Keratinocyte (primary cell): ENCODE results near the gene KCNN3. TPM values are rescaled to one million over a fixed set of nuclear protein-coding genes. Genes with fewer than 3 reads are reported as not detected.

ENCODE experiments used
- DNase-seq: peaks from one replicate; pipeline ENCODE4 v3.0.0-alpha.2; 2011; ENCODE audit warnings: low read depth, missing footprints, low spot score
- FAIRE-seq: peaks from 2 replicates; lab custom pipeline; 2011; peaks lifted over from hg19 to GRCh38; lab: Jason Lieb, UNC
- H2AFZ ChIP-seq: 2 replicates; pipeline ENCODE4 v1.6.0; 2012; ENCODE audit warnings: low read length, control low read depth, inconsistent platforms; ENCODE audit not compliant: control insufficient read depth
- H3K27ac ChIP-seq: 2 replicates; pipeline ENCODE4 v1.5.1; 2011; ENCODE audit warnings: low read length; ENCODE audit not compliant: control insufficient read depth, insufficient read depth
- H3K27me3 ChIP-seq: 3 replicates; pipeline ENCODE4 v1.6.0; 2011; ENCODE audit warnings: low read length; ENCODE audit not compliant: control insufficient read depth, insufficient read depth; ENCODE audit errors: extremely low read depth
- H3K36me3 ChIP-seq, 2 experiments: 2 replicates in 1 of 2; 3 replicates in 1 of 2; pipeline ENCODE4 v1.5.1; 2011; ENCODE audit warnings: low read length in 2 of 2, mild to moderate bottlenecking in 1 of 2; ENCODE audit not compliant: control insufficient read depth in 2 of 2, insufficient read depth in 2 of 2; ENCODE audit errors: extremely low read depth in 1 of 2
- H3K4me1 ChIP-seq: 3 replicates; pipeline ENCODE4 v1.5.1; 2011; ENCODE audit warnings: low read length; ENCODE audit not compliant: control insufficient read depth, insufficient read depth; ENCODE audit errors: extremely low read depth
- H3K4me2 ChIP-seq: 3 replicates; pipeline ENCODE4 v1.6.0; 2011; ENCODE audit warnings: low read depth, low read length; ENCODE audit not compliant: control insufficient read depth, insufficient read depth; ENCODE audit errors: extremely low read depth
- H3K4me3 ChIP-seq, 3 experiments: fragments of 200-600 bp in 1 of 3; sonication (generic) in 1 of 3; 2 replicates in 2 of 3; 3 replicates in 1 of 3; pipeline ENCODE4 v1.5.1; 2011 to 2016; ENCODE audit warnings: low read length in 3 of 3, mild to moderate bottlenecking in 3 of 3, control low read depth in 2 of 3, inconsistent platforms in 1 of 3, low read depth in 1 of 3, mixed read lengths in 1 of 3, mixed run types in 1 of 3, moderate library complexity in 1 of 3; ENCODE audit not compliant: control insufficient read depth in 2 of 3, insufficient read depth in 2 of 3; ENCODE audit errors: extremely low read depth in 1 of 3
- H3K79me2 ChIP-seq: 2 replicates; pipeline ENCODE4 v1.6.0; 2012; ENCODE audit warnings: low read length; ENCODE audit not compliant: control insufficient read depth, insufficient read depth
- H3K9ac ChIP-seq: 3 replicates; pipeline ENCODE4 v1.6.0; 2011; ENCODE audit warnings: low read length; ENCODE audit not compliant: control insufficient read depth, insufficient read depth; ENCODE audit errors: extremely low read depth
- H3K9me1 ChIP-seq: 3 replicates; pipeline ENCODE4 v1.6.0; 2011; ENCODE audit warnings: low read length; ENCODE audit not compliant: control insufficient read depth, insufficient read depth; ENCODE audit errors: extremely low read depth
- H3K9me3 ChIP-seq: 2 replicates; pipeline ENCODE4 v1.5.1; 2012; ENCODE audit warnings: low read depth, low read length; ENCODE audit not compliant: control insufficient read depth
- H4K20me1 ChIP-seq: 3 replicates; pipeline ENCODE4 v1.6.0; 2011; ENCODE audit warnings: low read length; ENCODE audit not compliant: control insufficient read depth, insufficient read depth; ENCODE audit errors: extremely low read depth
- EZH2 ChIP-seq: IDR thresholded peaks from one replicate; pipeline ENCODE4 v1.6.1; 2012; ENCODE audit warnings: inconsistent platforms, mild to moderate bottlenecking, low read length, moderate library complexity
- dilution Hi-C: fragments of 300-500 bp; cut with MboI; formaldehyde crosslinking; loops from one replicate; pipeline ENCODE4 v1.7.0; 2020; ENCODE audit warnings: low sequenced_read_pairs; ENCODE audit not compliant: extremely low pct_ligation_motif_present
- polyA plus RNA-seq, 5 experiments: library from polyadenylated mRNA; depleted of rRNA in 3 of 5; stranded (reverse) in 3 of 5; stranded (forward) in 1 of 5; unstranded in 1 of 5; fragments of >200 nt; gene quantifications; 1 replicate in 1 of 5; 2 replicates in 3 of 5; 3 replicates in 1 of 5; pipeline versions ENCODE4 v1.2.1 to v1.2.3, GENCODE V29; 2011 to 2012; ENCODE audit warnings: missing spikeins in 2 of 5, low read depth in 1 of 5, low replicate concordance in 1 of 5
- TF ChIP-seq, protein P1 (sequence below), 3 experiments: IDR thresholded peaks in 1 of 3; conservative IDR thresholded peaks in 1 of 3; optimal IDR thresholded peaks in 1 of 3; 2 replicates in 2 of 3; 3 replicates in 1 of 3; pipeline versions ENCODE3 to v1.5.1; 2011; ENCODE audit warnings: low read length in 3 of 3, mild to moderate bottlenecking in 3 of 3, moderate library complexity in 2 of 3, control low read depth in 1 of 3, inconsistent platforms in 1 of 3; ENCODE audit not compliant: insufficient read depth in 2 of 3; ENCODE audit errors: extremely low read depth in 1 of 3

KCNN3 gene
- polyA plus RNA-seq, 1 donor (not counting 4 experiments of a cell fraction or from before 2014, with no cell fraction given) = 0.05 TPM

DNA sequence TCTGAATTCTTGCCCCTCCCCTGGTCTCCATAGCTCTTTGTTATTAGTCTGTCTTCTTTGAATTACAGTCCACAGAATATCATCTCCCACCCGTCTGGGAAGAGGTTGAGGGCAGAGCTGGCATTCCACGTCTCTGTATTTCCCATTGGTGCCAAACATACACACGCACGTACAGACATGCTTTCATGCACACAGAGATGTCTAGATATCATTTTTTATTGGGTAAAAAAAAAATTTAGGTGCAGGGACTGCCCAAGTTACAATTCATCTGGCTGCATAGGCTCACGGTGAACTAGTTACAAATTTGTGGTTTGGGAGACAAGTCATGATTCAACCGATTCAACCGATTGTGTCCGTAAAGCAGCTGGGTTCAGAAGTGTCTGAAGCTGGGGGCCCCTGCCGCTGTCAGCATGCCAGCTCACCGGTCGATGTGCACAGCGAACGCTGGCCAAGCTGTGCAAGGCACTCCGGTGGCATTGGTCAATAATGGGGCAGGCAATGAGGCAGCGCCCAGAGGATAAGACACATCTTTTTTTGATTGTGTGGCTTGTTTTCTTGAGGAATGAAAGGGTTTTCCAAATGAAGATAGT is 73.7 kb downstream of the KCNN3 start:
- TF ChIP-seq, protein P1, sequence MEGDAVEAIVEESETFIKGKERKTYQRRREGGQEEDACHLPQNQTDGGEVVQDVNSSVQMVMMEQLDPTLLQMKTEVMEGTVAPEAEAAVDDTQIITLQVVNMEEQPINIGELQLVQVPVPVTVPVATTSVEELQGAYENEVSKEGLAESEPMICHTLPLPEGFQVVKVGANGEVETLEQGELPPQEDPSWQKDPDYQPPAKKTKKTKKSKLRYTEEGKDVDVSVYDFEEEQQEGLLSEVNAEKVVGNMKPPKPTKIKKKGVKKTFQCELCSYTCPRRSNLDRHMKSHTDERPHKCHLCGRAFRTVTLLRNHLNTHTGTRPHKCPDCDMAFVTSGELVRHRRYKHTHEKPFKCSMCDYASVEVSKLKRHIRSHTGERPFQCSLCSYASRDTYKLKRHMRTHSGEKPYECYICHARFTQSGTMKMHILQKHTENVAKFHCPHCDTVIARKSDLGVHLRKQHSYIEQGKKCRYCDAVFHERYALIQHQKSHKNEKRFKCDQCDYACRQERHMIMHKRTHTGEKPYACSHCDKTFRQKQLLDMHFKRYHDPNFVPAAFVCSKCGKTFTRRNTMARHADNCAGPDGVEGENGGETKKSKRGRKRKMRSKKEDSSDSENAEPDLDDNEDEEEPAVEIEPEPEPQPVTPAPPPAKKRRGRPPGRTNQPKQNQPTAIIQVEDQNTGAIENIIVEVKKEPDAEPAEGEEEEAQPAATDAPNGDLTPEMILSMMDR (optimal IDR thresholded peaks at IDR 0.05 in 1 of 3, IDR thresholded peaks at IDR 0.05 in 1 of 3, conservative IDR thresholded peaks at IDR 0.05 in 1 of 3; ENCODE audit: extremely low read depth in 1 of 3, insufficient read depth in 2 of 3, low read length in 3 of 3) = no peak
- TF ChIP-seq EZH2 = no peak
- no peak overlapping the region for H2AFZ ChIP-seq
- H3K27ac ChIP-seq = no peak overlapping the region
- H3K9ac ChIP-seq = no peak overlapping the region
- no peak overlapping the region for H3K4me3 ChIP-seq
- H3K27me3 ChIP-seq = peaks cover 16% of the 10 kb centered on the region
- H3K9me1 ChIP-seq = no peaks in the 10 kb centered on the region
- FAIRE-seq (no peak), DNase-seq (no peak)
- no peaks in the 10 kb centered on the region for H3K9me3 ChIP-seq
- H3K4me1 ChIP-seq = peaks cover 11% of the 10 kb centered on the region
- H3K79me2 ChIP-seq = no peaks in the 10 kb centered on the region
- H3K4me2 ChIP-seq = peak overlapping the region; percentile 18
- no peaks in the 10 kb centered on the region for H3K36me3 ChIP-seq
- H4K20me1 ChIP-seq = no peaks in the 10 kb centered on the region
- dilution Hi-C loops = no loop called here

DNA sequence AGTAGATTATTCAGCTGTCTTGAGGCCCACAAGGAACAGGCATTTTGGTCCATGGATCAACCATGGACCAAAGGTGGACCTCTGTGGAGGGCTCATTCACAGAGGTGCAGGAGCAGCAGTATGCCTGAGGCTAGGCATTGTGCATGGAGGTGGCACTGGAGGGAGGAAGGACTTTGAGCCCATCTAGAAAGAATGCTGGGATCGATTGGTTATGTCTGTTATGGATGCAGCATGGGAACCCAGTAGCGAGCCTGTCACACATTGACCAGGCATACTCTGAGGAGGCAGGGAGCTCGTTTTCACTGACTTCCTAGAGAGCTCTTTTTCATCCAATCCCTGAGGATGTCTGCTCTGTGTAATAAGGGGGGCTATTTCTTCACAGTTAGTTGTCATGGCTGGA is 75.5 kb downstream of the KCNN3 start:
- Histone ChIP-seq H3K9me1 (no peaks in the 10 kb centered on the region), H3K9me3 (no peaks in the 10 kb centered on the region), H2AFZ (no peak overlapping the region), H3K4me2 (no peak overlapping the region), H3K4me3 (no peak overlapping the region), H3K79me2 (no peaks in the 10 kb centered on the region), H3K36me3 (no peaks in the 10 kb centered on the region), H3K4me1 (peaks cover 13% of the 10 kb centered on the region), H3K27me3 (peaks cover 14% of the 10 kb centered on the region), H3K27ac (no peak overlapping the region), H3K9ac (no peak overlapping the region), H4K20me1 (no peaks in the 10 kb centered on the region)
- DNase-seq (no peak), FAIRE-seq (no peak)
- dilution Hi-C loops = no loop called here
- TF ChIP-seq EZH2 = no peak
- TF ChIP-seq, protein P1 (optimal IDR thresholded peaks at IDR 0.05 in 1 of 3, IDR thresholded peaks at IDR 0.05 in 1 of 3, conservative IDR thresholded peaks at IDR 0.05 in 1 of 3; ENCODE audit: extremely low read depth in 1 of 3, insufficient read depth in 2 of 3, low read length in 3 of 3) = no peak
